CD4-positive, alpha-beta T cell treated with Interferon alpha-2 for 1 hour (primary cell): Measurements from ENCODE around the gene FAM193B.

Experiments
- DNase-seq, 2 donors: peaks; one replicate each; pipeline ENCODE4 v3.0.0-alpha.2; 2020 to 2022

The FAM193B gene

DNA sequence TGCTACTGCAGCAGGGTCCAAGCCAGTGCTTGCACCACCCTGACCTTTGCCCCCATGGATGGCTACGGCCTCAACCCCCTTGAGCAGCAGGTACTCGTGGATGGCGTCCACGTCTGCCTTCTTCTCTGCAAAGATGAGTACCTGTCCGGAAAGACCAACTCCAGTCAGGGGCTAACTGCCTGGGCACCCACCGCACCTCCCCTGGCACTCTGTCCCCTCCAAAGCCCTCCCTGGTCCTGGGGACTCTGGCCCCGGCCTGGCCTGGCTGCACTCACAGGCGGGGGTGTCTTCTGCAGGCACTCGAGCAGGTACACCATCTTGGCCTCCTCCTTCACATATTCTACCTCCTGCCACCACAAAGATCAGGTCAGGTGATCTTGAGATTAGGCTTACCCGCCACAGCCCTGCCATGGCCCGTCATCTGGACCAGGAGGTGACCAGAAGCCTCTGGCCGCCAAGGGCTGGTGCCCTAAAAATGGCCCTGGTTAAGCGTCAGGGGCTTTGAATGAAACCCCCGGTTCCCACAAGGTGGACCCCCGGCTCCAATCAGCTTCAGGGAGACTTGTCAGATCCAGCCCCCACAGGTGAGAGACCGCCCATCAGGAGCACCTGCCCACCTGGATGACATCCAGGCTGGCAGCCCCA, 41.5 kb downstream of the FAM193B start:
- DNase-seq: no peak

DNA sequence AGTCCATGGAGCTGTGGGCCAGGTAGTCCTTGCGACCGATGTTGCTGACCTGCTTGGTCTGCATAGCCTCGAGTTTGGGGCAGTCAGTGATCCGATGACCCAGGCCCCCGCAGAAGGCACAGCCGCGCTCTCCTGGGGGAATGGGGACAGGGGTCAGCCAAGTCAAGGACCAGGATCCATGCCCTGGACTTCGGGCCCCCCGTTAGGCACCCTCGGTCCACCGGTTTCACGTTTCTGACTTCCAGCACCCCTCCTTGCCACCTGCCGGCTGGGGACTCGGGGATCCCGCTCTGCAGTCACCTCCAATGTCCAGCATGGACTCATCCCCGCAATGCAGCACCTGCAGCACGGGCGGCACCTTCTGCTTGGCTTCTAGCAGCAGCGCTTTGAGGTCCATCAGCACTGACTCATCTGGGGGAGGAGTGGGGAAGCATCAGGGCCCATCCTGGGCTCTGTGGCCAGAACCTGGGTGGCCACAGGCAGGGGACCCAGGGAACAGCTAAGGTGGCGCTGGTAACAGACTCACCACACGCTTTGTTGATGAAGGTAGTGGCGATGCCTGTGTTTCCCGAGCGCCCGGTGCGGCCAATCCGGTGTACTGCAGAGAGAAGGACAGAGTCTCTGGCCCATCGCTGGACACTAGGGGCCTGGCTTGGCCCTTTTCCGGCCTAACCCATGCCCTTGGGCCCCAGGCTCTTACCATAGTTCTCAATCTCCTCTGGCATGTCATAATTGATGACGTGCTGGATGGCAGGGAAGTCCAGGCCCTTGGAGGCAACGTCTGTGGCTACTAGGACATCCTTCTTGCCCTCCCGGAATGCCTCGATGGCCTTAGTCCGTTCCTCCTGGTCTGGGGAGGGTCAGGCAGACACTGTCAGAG, 42.3 kb downstream of the FAM193B start:
- DNase-seq: no peak

GRCh38 chr5:177511181-177511580, 43.2 kb downstream of the FAM193B start:
- no peak for DNase-seq

DNA sequence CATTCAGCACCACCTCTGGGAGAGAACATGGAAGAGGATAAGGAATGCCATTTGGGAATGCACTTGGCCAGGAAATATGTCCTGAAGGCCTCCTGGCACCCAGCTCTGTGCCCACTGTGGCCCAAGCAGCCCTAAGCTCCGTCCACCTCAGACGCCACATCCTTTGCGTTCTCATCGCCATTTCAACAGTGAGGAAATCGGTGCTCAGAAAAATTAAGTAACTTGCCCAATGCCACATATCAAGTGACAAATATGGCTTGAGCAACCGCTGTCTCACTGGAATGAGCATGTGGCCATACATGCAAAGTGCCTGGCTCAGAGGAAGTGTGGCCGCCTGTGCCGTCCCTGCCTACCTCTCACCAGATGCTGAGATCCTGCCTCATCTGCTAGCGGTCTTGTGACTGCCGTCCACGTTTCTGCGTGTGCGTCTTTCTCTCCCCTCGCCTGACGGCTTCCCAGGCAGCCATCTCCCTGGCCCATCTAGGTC, 43.8 kb downstream of the FAM193B start:
- DNase-seq: peak in 1 of 2 donors; percentile 72

DNA sequence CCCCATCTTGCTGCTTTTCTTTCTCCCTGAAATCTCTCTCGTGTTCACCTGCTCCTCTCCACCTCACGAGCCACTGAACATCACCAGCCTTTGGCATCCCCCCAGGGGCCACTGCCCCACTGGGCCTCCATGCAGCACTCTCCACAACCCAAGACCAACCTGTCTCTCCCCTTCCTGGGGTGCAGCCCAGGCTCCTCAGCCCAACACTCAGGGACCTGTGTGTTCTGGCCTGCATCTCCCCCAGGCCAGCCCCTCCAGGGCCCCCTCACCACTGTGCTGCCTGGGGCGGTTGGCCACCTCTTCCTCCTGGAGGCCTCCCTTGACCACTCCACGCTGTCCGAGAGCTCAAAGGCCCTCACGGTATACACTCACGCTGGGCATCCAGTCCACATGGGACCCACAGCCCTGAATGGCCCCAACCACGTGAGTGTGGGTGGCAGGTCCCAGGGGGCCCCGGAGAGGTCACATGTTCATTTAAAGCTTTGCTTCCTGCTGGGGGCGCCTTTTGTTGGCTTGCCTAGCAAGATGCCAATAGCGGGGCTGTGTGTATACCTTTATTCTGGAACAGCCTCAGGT, 44.3 kb downstream of the FAM193B start:
- no peak for DNase-seq

DNA sequence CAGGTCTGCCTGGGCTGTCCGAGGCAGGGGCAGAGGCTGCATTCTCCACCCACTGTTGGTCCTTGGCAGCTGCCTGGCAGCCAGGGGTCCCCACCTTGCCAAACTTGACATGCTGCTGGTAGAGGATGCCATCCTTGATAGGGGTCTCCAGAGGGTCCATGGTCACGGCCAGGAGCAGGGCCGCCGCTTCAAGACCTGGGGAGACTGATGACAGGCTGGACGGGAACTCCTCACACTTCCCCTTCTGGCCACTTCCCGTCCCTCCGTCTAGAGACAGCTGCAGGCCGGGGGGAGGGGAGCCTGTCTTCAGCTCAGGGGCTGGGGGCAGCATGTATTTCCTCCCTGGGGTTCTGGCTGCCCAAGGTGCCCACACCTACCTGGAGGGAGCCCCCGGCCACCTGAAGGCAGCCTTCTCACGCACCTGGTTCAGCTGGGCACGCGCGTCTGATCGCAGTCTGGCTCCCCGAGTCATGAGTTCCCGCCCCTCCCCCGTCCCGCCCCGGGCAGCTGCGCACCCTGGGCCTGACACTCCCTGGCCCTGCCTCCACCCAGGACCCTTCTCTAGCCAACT, 44.9 kb downstream of the FAM193B start, which contains the start of gene DOK3:
TSS of gene DOK3 (minus strand) at position 446 of the 571 bp plus-strand sequence. CDS start at position 160, 286 bp downstream.
- peak in 1 of 2 donors; percentile 37 for DNase-seq

- DNase-seq: no peak
These were observed 45.5 kb downstream of the FAM193B start for GRCh38 chr5:177508837-177509236.

DNA sequence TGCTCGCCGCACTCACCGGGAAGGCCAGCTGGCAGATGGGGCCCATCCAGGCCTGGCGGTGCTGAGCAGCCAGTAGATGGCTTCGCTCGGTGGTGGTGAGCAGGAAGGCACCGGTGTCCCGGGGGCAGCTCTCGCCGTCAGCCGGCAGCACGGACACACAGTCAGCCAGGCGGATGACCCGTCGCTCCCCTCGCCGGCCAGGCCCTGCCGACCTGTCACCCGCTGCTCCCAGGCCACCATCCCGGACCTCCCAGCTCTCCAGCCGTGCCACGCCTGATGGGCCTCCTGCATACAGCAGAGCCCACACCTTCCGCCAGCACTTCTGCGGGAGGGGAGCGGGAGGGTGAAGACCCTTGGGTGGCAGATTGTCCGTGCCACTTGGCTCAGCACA, 46.1 kb downstream of the FAM193B start:
- DNase-seq: no peak

DNA sequence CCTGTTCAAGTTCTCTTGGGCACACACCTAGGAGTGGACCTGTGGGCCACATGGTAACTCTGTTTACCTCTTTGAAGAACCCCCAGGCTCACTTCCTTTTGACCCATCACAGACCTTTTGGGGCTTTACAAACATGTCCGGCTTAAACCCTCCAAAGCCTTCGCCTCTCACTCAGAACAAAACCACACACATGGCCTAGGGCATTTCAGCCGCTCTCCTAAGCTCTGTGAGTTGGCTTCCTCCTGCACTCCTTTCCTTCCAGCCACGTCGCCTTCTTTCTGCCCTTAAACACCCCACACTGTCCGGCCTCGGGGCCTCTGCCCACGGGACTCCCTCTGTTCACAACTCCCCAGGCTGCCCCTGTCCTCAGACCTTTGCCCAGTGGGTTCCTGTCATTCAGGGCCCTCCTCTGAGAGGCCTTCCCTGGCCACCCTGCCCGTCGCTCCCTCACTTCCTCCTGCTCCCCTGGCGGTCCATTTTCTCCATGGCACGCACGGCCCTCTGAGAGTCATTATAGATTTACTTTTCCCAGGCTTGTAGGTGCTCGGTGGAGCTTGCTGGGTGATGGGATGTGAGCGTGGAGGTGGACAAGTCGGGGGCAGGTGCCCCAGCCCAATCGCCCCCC, 46.7 kb downstream of the FAM193B start:
- no peak for DNase-seq

GRCh38 chr5:177507165-177507564, 47.2 kb downstream of the FAM193B start:
- no peak for DNase-seq

DNA sequence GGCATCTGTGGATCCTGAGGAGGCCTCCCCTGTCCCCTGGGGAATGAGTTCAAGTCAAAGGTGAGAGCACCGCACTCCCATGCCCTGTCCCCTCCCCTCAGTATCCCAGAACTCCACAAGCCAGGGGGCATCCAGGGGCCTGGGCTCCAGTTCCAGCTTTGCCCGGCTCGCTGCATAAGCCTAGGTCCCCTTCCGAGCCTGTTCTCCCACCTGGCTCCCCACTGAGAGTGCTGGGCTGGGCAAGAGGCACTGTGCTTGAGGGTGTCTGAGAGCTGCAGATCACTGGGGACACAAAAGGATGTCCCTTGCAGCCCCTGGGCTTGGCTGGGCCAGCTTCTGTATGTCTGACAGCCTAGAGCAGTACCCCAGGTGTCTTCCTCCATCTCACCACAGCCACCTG, 49.3 kb downstream of the FAM193B start:
- no peak for DNase-seq

DNA sequence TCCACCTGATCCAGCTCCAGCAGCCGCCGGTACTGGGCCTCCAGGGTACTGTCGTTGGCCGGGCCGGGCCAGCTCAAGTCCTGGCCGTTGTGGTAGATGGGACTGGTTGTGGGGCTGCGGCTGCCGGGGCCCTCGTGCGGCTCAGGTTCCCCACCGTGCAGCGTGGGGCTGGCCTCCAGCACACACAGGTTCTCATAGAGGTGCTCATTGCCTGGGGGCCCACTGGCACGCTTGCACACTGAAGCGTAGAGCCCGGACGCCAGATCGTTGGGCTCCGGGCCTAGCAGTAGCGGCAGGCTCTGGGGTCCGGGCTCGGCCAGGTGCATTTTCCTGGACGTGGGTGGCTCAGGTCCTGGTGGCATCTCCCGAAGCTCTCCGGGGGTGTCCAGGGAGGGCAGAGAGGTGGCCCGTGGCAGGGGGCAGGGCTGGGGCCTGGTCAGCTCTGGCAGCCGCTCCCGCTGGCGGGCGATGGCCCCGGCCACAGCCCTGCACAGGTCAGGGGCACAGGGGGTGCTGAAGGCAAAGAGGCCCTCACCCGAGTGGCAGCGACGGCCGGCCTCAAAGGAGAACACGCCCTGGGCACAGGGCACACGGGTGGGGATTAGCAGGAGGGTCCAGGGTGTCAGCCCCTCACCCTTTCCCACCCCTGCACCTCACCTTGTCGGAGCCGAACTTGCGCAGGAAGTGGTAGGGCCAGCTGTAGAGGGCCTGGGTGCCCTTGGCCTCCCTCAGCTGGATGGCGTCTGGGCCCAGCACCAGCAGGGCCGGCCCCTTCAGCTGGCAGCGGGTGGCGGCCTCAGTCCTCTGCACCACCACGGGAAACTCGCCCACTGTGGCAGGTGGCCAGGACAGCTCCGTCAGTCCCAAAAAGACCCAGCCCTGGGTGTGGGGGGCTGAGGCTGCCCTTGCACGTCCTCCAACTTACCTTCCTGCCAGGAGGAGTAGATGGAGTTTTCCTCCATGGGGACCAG, 50.0 kb downstream of the FAM193B start:
- DNase-seq: no peak

DNA sequence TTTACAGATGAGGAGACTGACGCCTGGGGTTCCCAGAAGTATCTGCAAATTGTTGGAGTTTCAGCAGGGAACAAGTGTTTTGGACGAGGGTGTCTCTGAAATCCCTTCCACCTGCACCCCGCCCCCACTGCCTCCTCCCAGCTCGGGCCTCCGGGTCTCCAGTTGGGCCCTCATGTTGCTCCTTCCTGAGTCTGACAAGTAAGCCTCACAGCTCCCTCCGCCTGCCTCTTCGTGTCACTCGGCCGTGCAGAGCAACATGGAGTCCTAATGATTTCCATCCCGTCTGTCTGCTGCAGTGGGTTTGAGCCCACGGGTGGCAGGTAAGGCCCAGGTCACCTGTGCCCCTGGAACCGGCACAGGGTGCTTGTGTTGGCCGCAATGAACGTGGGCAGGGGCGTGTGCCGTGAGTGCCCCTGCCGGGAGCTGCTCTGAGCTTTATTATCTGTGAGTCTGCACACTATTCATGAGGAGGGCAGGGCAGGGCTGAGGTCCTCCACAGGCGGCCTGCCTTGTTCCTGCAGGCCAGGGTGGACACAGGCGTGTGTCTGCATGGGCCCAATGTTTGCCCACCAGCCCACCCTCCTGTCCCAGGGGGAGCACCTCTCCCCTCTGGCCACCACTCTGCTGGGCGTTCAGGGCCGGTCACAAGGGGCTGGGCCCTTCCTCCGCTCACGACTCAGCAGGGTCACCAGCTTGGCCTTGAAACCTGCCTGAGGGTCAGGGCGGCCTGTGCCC, 50.8 kb downstream of the FAM193B start:
- no peak for DNase-seq

DNA sequence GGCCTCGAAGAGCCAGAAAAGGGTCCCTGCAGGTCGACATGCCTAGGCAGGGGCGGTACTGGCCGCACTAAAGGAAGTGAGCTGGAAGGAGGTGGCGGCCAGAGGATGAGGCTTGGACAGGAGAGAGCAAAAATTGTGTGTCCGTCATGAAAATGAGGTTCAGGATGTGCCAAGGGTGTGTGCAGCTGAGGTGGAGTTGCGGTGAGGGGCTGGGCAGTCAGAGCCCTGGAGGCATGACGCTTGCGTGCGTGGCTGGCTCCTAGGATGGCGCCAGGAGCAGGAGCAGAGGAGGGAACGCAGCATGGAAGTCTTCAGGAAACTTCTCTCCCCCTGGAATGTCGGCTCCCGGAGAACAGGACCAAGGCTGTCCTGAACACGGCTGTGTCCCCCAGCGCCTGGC, 51.5 kb downstream of the FAM193B start:
- no peak for DNase-seq

- DNase-seq: no peak
These were observed 52.3 kb downstream of the FAM193B start for GRCh38 chr5:177501874-177502678.

- DNase-seq: peak; percentile 78 to 84
These were observed 53.5 kb downstream of the FAM193B start for GRCh38 chr5:177500685-177501522.

- DNase-seq: no peak
These were observed 54.5 kb downstream of the FAM193B start for GRCh38 chr5:177499842-177500241.

GRCh38 chr5:177498013-177498787, 56.2 kb downstream of the FAM193B start:
- DNase-seq: no peak
